GM21529 (cell line): Measurements from ENCODE around the gene INPP5K.
"Not testable (repeated sequence)": the region's sequence is repeated elsewhere in the genome, so short reads cannot be mapped to it uniquely, and the experiment has no call there.

Source experiments
- ATAC-seq: cut with Tn5 transposase; IDR thresholded peaks from one replicate; pipeline ENCODE4 v1.9.1; 2021; ENCODE audit not compliant: unreplicated experiment

INPP5K gene

DNA sequence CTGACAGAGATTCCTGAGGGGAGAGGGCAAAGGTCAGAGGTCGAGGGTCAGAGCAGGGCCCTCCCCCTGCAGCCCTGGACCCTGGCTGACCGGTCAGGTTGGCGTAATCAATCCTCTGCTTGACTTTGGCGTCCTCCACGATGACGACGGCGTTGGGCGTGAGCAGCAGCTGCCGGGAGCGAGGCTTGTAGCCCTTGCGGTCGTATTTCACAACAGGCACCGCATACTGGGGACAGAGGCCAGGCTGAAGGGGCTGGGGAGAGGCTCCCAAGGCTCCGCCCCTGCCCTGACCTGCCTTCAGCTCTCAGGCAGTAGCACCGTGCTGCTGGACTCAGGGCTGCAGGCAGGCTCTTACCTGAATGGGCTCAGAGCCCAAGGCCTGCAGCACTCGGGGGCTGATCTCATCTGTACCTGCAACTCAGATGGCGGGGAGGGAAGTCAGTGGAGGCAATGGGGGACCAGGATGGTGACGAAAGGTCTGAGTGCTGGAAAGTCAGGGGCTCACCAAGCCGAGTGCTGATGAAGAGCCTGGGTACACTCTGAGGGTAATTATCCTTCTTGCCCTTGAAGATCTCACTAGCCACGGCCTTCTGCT is 48.4 kb downstream of the INPP5K start:
- no peak for ATAC-seq

DNA sequence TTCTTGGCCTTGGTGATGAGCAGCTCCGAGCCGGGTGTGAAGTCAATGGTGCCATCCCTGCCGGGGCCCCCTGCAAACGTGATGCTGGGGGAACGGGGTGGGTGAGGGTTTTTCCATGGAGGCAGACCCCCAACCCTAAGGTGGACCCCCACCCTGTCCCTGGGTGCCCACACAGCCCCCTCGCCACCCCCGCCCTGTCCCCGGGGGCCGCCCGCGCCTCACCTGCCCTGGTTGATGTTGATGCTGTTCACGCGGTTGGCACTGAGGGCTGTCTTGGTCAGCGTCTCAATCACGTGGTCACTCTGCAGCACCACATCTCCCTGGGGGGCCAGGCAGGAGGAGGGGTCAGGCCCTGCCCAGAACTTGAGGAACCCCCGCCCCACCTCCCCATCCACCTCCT is 49.2 kb downstream of the INPP5K start:
- no peak for ATAC-seq

DNA sequence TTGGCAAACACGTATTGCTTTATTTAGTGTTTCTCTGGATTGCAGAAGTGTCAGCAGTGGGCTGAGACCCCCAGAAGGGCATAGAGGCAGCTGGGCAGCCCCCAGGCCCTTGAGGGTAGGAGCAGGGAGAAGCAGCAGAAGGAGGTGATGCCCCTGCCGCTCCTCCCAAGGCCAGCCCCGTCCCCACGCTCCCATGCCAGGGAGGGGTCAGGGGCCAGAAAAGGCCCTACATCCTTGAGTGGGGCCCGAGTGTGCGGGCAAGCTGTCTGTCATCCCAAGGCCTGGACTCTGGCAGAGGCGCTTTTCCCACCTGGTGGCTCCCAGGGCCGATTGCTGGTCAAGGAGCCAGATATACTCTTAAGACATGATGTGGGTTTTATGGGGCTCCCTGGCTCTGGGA is 52.2 kb downstream of the INPP5K start:
- ATAC-seq: no peak

DNA sequence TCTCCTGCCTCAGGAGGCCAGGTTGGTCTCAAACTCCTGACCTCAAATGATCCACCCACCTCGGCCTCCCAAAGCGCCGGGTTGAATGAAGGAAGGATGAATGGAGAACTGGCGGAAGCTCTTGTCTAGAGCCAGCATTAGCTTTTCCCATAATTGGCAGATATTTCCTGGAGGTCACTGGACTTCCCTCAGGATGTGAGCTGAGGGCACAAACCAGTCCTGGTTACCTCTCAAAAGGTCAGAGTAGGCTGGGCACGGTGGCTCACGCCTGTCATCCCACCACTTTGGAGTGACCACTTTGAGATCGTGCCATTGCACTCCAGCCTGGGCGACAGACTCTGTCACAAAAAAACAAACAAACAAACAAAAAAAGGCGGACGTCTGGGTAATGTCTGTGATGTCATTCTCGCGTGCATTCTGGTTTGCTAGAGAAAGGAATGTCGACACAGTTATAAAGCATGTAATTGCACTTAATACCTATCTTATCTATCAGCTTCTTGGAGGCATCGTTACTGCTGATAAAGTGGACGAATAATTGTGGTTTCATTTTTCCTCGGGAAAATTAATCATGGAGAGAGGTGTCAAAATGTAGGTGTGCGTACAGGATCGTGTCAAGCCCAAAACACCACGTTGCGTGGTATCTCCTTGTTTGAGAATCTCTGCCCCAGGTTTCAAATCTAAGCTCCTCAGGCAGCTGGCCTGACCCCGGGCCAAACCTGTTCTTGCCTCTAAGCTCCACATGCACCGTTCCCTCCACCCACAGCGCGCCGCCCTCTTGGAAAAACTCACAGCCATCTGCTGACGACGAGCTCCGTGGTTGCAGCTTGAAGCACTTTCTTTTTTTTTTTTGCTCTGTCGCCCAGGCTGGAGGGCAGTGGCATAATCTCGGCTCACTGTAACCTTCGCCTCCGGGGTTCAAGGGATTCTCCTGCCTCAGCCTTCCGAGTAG is 54.0 kb downstream of the INPP5K start:
- no peak for ATAC-seq

DNA sequence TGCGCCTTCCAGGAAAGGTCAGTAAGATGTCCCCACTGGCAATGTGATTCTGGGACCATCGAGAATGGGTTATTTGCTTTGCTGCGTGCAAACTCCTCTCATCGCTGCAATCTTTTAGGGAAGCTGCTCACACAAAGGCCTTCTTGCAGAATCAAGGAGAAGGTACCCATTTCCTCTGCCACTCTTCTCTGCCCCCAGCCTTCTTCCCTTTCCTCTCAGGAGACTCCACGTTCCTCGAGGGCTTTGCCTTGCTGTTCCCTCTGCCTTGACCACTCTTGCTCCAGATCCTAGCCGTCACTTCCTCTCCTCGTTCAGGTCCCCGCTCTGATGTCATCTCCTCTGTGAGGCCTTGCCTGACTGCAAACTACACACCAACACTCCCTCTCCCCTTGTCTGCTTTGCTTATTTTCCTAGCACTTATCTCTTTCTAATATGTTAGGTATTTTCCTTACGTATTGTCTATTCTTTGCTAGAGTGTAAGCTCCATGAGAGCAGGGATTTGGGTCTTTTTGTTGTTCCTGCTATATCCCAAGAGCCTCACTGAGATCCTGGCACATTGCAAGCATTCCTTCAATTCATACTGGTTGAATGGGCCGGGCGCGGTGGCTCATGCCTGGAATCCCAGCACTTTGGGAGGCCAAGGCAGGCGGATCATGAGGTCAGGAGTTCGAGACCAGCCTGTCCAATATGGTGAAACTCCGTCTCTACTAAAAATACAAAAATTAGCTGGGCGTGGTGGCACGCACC is 55.0 kb downstream of the INPP5K start:
- ATAC-seq: no peak

DNA sequence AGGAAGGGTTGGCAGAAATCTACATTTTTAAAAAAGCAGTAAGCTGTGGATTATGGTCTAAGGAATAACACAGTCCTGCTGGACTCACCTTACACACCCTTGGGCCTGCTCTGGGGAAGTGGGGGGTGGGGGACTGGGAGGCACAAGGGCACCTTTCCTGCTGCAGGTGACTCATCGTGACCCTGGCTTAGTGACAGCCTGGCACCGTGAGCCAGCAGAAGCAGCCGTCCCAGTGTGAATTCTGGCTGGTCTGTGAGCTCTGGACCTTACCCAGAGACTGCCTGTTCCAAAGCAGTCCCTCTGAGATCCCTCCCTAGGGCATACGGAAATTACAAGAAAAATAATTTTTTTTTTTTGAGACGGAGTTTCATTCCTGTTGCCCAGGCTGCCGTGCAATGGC is 56.2 kb downstream of the INPP5K start:
- no peak for ATAC-seq

DNA sequence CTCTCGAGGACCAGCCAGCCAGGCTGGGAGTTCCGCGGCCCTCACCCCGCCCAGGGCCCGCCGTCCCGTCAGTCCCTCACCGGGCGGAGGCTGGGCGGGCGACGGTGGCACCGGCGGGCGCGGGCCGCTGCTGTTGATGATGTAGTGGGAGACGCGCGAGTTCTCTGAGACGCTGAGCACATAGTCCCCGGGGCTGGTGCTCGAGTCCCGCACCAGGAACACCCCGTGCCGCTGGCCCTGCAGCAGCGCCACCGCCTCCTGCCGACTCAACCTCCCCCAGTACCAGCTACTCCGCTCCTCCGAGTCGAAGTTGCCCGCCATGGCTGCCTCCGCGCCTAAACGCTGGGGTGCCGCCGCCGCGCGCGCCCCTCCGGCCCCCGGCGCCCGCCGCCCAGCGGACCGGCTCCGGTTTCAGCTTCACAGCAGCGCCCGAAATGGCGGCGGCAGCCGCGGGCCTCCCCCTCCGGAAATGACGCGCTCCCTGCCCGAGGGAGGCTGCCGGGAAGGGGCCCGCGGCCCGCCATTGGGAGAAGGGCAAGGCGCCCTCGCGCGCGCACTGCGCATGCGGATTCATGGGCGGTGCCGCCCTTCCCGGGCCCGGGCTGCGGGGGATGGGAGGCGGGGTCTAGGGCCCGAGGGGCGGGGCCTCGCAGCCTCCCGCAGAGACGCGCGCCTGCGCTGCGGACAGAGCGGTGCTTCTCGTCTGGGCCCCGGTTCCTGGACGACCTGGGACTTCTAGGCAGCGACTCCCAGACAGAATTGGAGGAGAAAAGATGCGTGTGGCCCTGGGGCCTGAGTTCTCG is 60.4 kb downstream of the INPP5K start, which contains the start of gene CRK:
Gene CRK, minus strand, starts transcription at position 436 of the 803 bp plus-strand sequence. Its CDS starts 115 bp downstream, at position 321.
- ATAC-seq: peak; percentile 71

DNA sequence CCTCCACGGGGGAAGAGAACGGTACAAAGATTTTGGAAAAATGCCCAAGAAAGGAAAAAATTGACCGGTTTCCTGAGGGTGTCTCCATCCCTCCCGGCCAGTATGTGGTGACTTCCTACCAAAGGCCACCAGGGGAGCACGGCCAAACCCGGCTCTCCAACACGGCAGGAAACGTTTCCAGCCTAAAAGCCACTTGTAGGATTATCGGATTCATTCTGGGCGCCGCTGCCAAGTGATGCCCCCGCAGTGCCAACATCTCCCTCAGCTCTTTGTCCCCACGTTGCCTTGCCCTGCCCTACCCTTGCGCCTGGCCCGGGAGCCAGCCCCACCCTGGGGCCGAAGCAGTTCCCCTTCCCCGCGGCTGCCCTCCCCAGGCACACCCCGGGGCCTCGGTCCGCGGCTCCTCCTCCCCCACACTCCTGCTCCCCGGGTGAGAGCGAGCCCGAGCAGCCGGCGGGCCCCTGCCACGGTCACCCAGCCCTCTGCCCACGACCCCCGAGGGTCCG is 61.1 kb downstream of the INPP5K start:
- peak; percentile 36 for ATAC-seq

DNA sequence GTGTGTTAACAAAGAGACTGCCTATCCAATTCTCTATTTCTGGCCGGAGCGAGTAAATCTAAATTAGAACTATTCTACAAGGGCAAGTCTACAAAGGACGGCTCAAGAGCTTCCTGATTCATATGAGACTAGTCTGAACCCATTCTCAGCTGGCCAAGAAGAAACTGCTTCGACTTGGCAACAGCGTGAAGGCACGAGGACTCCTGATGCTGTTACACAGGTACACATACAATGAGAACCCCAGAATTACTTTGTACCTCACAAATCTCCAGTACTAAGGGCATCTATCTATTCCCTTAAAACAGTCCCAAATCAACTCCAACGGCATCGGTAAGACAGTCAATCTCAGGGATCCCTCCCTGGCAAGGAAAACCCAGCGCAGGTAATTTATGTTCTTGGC is 61.9 kb downstream of the INPP5K start:
- ATAC-seq: no peak

DNA sequence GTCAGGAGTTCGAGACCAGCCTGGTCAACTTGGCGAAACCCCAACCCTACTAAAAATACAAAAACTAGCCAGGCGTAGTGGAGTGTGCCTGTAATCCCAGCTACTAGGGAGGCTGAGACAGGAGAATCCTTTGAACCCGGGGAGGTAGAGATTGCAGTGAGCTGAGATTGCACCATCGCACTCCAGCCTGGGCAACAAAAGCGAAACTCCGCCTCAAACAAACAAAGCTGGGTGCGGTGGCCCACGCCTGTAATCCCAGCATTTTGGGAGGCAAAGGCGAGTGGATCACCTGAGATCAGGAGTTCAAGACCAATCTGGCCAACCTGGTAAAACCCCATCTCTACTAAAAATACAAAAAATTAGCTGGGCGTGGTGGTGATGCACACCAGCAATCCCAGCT is 62.7 kb downstream of the INPP5K start:
- not testable (repeated sequence) for ATAC-seq

DNA sequence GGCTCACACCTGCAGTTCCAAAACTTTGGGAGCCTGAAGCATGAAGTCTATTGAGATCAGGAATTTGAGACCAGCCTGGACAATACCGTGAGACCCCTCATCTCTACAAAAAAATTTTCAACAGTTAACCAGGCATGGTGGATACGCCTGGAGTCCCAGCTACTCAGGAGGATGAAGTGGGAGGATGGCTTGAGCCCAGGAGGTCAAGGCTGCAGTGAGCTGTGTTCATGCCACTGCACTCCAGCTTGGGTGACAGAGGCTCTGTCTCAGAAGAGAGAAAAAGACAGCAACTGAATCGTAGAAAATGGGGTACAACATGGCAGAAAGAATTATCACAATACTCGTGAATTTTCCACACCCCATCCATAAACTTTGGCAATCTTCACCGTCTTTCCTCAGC is 63.6 kb downstream of the INPP5K start:
- no peak for ATAC-seq

DNA sequence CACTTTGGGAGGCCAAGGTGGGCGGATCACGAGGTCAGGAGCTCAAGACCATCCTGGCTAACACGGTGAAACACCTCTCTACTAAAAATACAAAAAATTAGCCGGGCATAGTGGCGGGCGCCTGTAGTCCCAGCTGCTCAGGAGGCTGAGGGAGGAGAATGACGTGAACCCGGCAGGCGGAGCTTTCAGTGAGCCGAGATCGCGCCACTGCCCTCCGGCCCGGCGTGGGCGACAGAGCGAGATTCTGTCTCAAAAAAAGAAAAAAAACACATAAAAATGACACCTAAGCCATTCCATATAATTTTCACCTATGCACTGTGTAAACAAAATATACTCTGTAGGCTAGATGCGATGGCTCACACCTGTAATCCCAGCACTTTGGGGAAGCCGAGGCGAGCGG is 66.2 kb downstream of the INPP5K start:
- ATAC-seq: not testable (repeated sequence)

DNA sequence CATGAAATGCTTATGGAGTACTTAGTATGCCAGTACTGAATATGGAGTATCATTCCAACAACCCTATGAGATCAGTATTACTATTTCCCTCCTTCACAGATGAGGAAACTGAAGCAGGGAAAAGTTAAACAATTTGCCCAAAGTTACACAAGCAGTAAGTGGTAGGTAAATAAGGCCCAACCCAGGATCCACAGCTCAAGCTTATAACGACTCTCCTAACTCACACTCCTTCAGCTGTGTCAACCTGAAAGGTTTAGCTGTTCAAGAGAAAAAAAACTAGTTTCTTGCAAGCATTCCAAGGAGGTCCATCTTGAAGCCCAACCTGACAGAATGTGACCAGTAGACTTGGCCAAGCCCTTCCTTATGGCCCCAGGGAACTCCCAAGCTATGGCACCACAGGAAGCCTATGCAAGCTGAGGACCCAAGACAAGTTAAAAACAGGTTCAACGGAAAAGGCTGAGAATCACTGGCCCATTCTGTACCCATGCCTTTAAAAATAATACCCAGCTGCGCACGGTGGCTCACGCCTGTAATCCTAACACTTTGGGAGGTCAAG is 66.9 kb downstream of the INPP5K start:
- ATAC-seq: no peak

DNA sequence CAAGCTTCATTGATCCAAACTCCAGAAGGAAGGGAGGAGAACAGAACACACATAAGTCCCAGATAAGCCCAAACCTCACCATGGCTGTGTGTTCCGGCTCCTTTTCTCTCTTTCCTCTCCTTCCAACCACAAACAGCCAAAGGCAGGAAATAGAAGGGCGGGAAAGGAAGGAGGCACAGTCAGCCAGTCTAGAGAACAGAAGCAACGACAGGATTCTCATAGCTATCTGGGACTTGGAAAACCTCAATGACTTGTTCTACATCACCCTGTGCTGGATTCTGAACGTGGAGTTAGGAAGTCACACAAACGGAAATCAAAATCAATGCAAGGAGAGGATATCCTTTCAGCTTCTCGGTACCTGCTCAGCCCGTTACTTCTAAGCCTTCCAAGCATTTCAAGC is 69.4 kb downstream of the INPP5K start:
- no peak for ATAC-seq

DNA sequence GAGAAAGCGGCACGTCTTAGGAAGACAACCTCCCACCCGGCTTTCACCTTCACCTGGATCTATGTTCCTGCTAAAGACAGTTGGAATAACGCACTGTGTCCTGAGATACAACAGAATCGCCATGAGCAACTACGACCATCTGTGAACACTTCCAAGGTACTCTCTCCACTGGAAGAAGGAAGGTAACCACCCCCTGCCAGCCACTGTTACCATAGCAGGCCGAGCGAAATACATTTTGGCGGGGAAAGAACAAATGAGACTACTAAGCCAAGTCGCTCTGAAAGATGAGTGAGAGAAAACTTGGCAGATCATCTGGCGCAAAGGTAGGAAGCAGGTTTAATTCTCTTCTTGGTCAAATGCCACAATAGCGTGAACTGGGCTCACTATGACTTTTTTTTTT is 70.2 kb downstream of the INPP5K start:
- no peak for ATAC-seq

DNA sequence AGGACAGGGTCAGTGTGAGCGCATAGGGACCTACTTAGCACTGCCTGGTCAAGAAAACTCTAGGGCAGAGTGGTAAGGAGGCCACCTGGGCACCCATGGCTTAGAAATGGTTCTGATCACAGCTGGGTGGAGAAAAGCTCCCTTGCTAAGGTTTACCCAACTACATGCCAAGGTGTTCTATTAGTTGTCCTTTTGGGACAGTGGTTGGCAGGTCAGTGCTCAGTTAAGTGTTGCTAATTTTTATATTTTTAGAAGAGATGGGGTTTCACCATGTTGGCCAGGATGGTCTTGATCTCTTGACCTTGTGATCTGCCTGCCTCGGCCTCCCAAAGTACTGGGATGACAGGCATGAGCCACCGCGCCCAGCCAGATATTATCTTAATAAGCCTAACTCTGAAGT is 70.7 kb downstream of the INPP5K start:
- not testable (repeated sequence) for ATAC-seq
